ENCODE results near the gene TFCP2L1.

TFCP2L1 gene

GRCh38 chr2:121239969-121240368 lies 45.0 kb downstream of the TFCP2L1 start:
- no peak overlapping the region for H3K27ac ChIP-seq
- TF ChIP-seq CTCF (conservative IDR thresholded peaks at IDR 0.05), result no peak
- TF ChIP-seq ZFX (IDR thresholded peaks at IDR 0.05), result no peak

- TF ChIP-seq CTCF (conservative IDR thresholded peaks at IDR 0.05) (no peak), ZFX (IDR thresholded peaks at IDR 0.05) (no peak)
- no peak overlapping the region for H3K27ac ChIP-seq
Measured at GRCh38 chr2:121239471-121239870, 45.5 kb downstream of the TFCP2L1 start.

GRCh38 chr2:121238828-121239227 lies 46.2 kb downstream of the TFCP2L1 start:
- no peak overlapping the region for H3K27ac ChIP-seq
- TF ChIP-seq CTCF (conservative IDR thresholded peaks at IDR 0.05), result no peak
- TF ChIP-seq ZFX (IDR thresholded peaks at IDR 0.05), result no peak

GRCh38 chr2:121237980-121238665 lies 46.9 kb downstream of the TFCP2L1 start:
- no peak for TF ChIP-seq CTCF (conservative IDR thresholded peaks at IDR 0.05)
- no peak for TF ChIP-seq ZFX (IDR thresholded peaks at IDR 0.05)

GRCh38 chr2:121237336-121237979 lies 47.5 kb downstream of the TFCP2L1 start:
- no peak overlapping the region for H3K27ac ChIP-seq
- TF ChIP-seq ZFX (IDR thresholded peaks at IDR 0.05), result no peak
- no peak for TF ChIP-seq CTCF (conservative IDR thresholded peaks at IDR 0.05)

More at GRCh38 chr2:121237980-121238665, 46.9 kb downstream of the TFCP2L1 start:
- H3K27ac ChIP-seq, result no peak overlapping the region

GRCh38 chr2:121236650-121237180 lies 48.3 kb downstream of the TFCP2L1 start:
- H3K27ac ChIP-seq, result no peak overlapping the region
- no peak for TF ChIP-seq ZFX (IDR thresholded peaks at IDR 0.05)
- no peak for TF ChIP-seq CTCF (conservative IDR thresholded peaks at IDR 0.05)

- no peak overlapping the region for H3K27ac ChIP-seq
- TF ChIP-seq CTCF (conservative IDR thresholded peaks at IDR 0.05), result no peak
- no peak for TF ChIP-seq ZFX (IDR thresholded peaks at IDR 0.05)
Measured at GRCh38 chr2:121236101-121236640, 48.8 kb downstream of the TFCP2L1 start.

Measured in C4-2B (cell line).